Prostate gland (tissue), 2 donors: ENCODE data around the gene APPL1. TPM values are rescaled to one million over a fixed set of nuclear protein-coding genes. Genes with fewer than 3 reads are reported as not detected.

Experiments used
- DNase-seq: peaks from one replicate; pipeline ENCODE4 v3.0.0-alpha.2; 2019; ENCODE audit warnings: low spot score
- H3K27ac ChIP-seq, 2 donors: fragments of 200-600 bp; sonication (generic); 2 replicates each; pipeline ENCODE4 v1.5.1; 2017 to 2019
- H3K27me3 ChIP-seq: fragments of 200-600 bp; sonication (generic); replicated peaks from 2 replicates; pipeline ENCODE4 v1.5.1; 2019; ENCODE audit not compliant: insufficient read depth
- H3K36me3 ChIP-seq, 2 donors: fragments of 200-600 bp; sonication (generic); 1 replicate in 1 of 2; 2 replicates in 1 of 2; pipeline versions ENCODE4 v1.5.1 to v1.8.1; 2017 to 2019
- H3K4me1 ChIP-seq: fragments of 200-600 bp; sonication (generic); replicated peaks from 2 replicates; pipeline ENCODE4 v1.5.1; 2019
- H3K4me3 ChIP-seq, 2 donors: fragments of 200-600 bp; sonication (generic); 2 replicates each; pipeline ENCODE4 v1.5.1; 2017 to 2019
- H3K9me3 ChIP-seq: fragments of 200-600 bp; sonication (generic); 2 replicates; pipeline ENCODE4 v1.5.1; 2017
- CTCF ChIP-seq, 4 experiments: fragments of 200-600 bp in 2 of 4; fragments of 450-650 bp in 2 of 4; sonication (generic) in 2 of 4; IDR thresholded peaks; 1 replicate in 3 of 4; 2 replicates in 1 of 4; pipeline ENCODE4 v1.5.1; 2016 to 2019; ENCODE audit warnings: antibody characterized with exemption in 4 of 4, mild to moderate bottlenecking in 2 of 4, moderate library complexity in 2 of 4
- POLR2A ChIP-seq: fragments of 450-650 bp; IDR thresholded peaks from one replicate; pipeline ENCODE4 v1.6.1; 2016; ENCODE audit warnings: antibody characterized with exemption, mild to moderate bottlenecking
- POLR2AphosphoS5 ChIP-seq: sonication (generic); formaldehyde crosslinking; IDR thresholded peaks from one replicate; pipeline ENCODE4 v1.6.1; 2017; ENCODE audit warnings: antibody characterized with exemption
- WGBS: methylation state at CpG from one replicate; pipeline ENCODE4 v1.1.5; 2018; 5-methylcytosine and 5-hydroxymethylcytosine counted together
- intact Hi-C: fragments of 100-400 bp; cut with DNase I; formaldehyde crosslinking; loops from one replicate; pipeline ENCODE4 v1.14.2; 2022
- total RNA-seq, 2 donors: library from RNA; depleted of rRNA; stranded (reverse); fragments of >200 nt; gene quantifications; one replicate each; pipeline ENCODE4 v1.1.0, GENCODE V29; 2016

APPL1 gene
- total RNA-seq, 2 donors from 2014 or later = 32.3 to 47.3 TPM

- H3K27me3 ChIP-seq = no peaks in the 10 kb centered on the region
- TF ChIP-seq POLR2A (no peak), POLR2AphosphoS5 (no peak), CTCF (IDR thresholded peaks at IDR 0.05) (no peak)
- DNase-seq = no peak
- H3K27ac ChIP-seq = no peak overlapping the region
- H3K9me3 ChIP-seq = no peaks in the 10 kb centered on the region
- no peak overlapping the region for H3K4me3 ChIP-seq
- WGBS = 97% methylated on average over 4 of the region's 4 CpGs
- intact Hi-C loops = no loop called here
- H3K4me1 ChIP-seq = no peaks in the 10 kb centered on the region
- H3K36me3 ChIP-seq = peaks cover 0 to 4% of the 10 kb centered on the region in 2 donors
Observed at GRCh38 chr3:57261119-57261518, 33.6 kb downstream of the APPL1 start.

GRCh38 chr3:57261929-57262328, 34.4 kb downstream of the APPL1 start:
- WGBS = 95% methylated on average over 3 of the region's 3 CpGs
- DNase-seq = no peak
- Histone ChIP-seq H3K9me3 (no peaks in the 10 kb centered on the region), H3K27me3 (no peaks in the 10 kb centered on the region), H3K27ac (no peak overlapping the region), H3K4me1 (no peaks in the 10 kb centered on the region), H3K36me3 (peaks cover 0 to 4% of the 10 kb centered on the region in 2 donors), H3K4me3 (no peak overlapping the region)
- intact Hi-C loops = no loop called here
- no peak for TF ChIP-seq CTCF (IDR thresholded peaks at IDR 0.05)
- no peak for TF ChIP-seq POLR2A
- no peak for TF ChIP-seq POLR2AphosphoS5

- intact Hi-C loops = no loop called here
- peaks cover 2 to 13% of the 10 kb centered on the region in 2 donors for H3K36me3 ChIP-seq
Observed at GRCh38 chr3:57268416-57268815, 40.9 kb downstream of the APPL1 start.

GRCh38 chr3:57274845-57275244, 47.3 kb downstream of the APPL1 start:
- Histone ChIP-seq H3K4me3 (no peak overlapping the region), H3K27me3 (no peaks in the 10 kb centered on the region), H3K4me1 (no peaks in the 10 kb centered on the region), H3K27ac (no peak overlapping the region), H3K36me3 (peaks cover 2 to 4% of the 10 kb centered on the region in 2 donors), H3K9me3 (no peaks in the 10 kb centered on the region)
- TF ChIP-seq POLR2A (no peak), CTCF (IDR thresholded peaks at IDR 0.05) (no peak), POLR2AphosphoS5 (no peak)
- intact Hi-C loops = no loop called here
- DNase-seq = no peak
- 89% methylated on average over 6 of the region's 6 CpGs for WGBS

More at GRCh38 chr3:57268416-57268815, 40.9 kb downstream of the APPL1 start:
- H3K27ac ChIP-seq = no peak overlapping the region
- no peaks in the 10 kb centered on the region for H3K4me1 ChIP-seq
- TF ChIP-seq POLR2AphosphoS5 = no peak
- no peak for TF ChIP-seq CTCF (IDR thresholded peaks at IDR 0.05)
- no peak for TF ChIP-seq POLR2A
- H3K27me3 ChIP-seq = no peaks in the 10 kb centered on the region
- H3K4me3 ChIP-seq = no peak overlapping the region
- DNase-seq = no peak
- 88% methylated on average over 1 of the region's 1 CpG for WGBS
- no peaks in the 10 kb centered on the region for H3K9me3 ChIP-seq

GRCh38 chr3:57275393-57275792, 47.9 kb downstream of the APPL1 start:
- no peak overlapping the region for H3K27ac ChIP-seq
- no peaks in the 10 kb centered on the region for H3K27me3 ChIP-seq
- no peak for DNase-seq
- H3K4me1 ChIP-seq = no peaks in the 10 kb centered on the region
- TF ChIP-seq POLR2AphosphoS5 (no peak), CTCF (IDR thresholded peaks at IDR 0.05) (no peak), POLR2A (no peak)
- intact Hi-C loops = no loop called here
- 98% methylated on average over 2 of the region's 2 CpGs for WGBS
- no peaks in the 10 kb centered on the region for H3K9me3 ChIP-seq
- peaks cover 0 to 2% of the 10 kb centered on the region in 2 donors for H3K36me3 ChIP-seq
- no peak overlapping the region for H3K4me3 ChIP-seq
